CD4-positive, alpha-beta T cell treated with Interferon gamma for 1 hour (primary cell): ENCODE data around the gene EGLN3.

ENCODE experiments used
- DNase-seq: peaks from one replicate; pipeline ENCODE4 v3.0.0-alpha.2; 2020

The EGLN3 gene

DNA sequence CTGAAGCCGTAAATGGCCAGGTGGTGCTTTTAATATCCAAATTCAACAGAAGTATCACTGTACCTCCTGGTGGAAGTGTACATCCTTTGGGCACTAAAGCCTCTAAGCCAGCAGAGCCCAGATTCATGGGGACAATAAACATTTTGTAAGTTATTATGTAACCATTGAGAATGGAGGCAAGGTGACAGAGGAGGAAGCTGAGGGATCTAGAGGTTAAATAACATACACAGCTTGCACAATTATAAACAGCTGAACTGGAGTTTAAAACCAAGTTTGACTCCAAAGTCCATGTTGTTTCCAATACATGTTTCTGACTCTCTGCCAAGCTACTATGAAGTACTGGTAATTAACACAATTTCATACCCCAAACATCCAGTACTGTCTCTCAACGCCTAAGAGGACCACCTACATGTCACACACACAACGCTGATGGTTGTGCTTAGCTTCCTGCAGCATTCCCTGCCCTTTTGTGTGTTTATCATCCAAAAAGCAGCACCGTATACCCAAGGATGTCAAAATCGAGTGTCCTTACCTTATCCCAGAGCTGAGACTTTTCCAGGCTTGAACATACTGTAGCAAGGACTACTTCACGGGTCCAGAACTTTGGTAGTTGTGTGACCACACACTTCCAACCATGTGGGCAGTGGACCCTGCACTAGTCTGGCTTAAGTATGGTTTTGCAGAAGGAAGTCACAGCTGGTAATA is 41.3 kb downstream of the EGLN3 start:
- DNase-seq, result no peak

GRCh38 chr14:33908540-33909223 is 42.2 kb downstream of the EGLN3 start:
- no peak for DNase-seq

DNA sequence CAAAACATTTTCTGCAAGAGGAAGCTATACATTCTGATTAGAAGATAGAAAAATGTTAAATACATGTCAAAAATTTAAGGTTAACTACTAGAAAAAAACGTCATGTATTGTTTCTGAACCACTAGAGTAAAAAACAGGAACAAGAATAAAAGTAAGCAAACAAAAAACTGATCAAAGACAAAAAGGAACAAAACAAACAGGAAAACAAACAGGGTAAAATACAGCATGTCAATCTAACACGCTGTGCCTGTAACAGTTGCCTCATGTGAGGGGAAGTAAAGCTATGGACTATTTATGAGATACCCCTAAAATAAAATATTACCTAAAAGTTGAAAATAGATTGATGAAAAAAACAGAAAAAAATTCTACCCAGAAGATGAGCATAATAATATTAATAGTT is 43.9 kb downstream of the EGLN3 start:
- DNase-seq, result no peak

- DNase-seq, result no peak
Observed at GRCh38 chr14:33904609-33905008, 46.3 kb downstream of the EGLN3 start.

GRCh38 chr14:33903369-33903768 is 47.5 kb downstream of the EGLN3 start:
- DNase-seq, result no peak

DNA sequence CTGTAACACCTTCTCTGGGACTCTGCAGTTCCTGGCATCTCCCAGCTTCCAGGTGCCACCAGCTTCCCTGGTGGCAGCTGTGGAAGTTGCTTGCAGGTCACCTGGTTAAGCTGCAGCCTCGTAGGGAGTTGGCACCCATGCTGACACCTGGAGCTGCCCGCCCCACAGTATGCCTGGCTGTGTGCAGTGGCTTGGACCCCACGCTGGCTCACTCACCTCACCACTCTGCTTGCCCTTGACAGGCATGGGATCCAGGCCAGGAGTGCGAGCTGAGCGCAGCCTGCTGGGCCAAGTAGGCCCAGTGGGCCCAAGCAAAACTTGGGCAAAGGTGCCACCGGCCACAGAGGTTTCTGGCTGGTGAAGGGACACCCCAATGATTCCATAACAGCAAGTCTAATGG is 48.5 kb downstream of the EGLN3 start:
- DNase-seq, result no peak

- no peak for DNase-seq
Observed at GRCh38 chr14:33901426-33902155, 49.3 kb downstream of the EGLN3 start.

GRCh38 chr14:33900706-33901105 is 50.2 kb downstream of the EGLN3 start:
- no peak for DNase-seq

DNA sequence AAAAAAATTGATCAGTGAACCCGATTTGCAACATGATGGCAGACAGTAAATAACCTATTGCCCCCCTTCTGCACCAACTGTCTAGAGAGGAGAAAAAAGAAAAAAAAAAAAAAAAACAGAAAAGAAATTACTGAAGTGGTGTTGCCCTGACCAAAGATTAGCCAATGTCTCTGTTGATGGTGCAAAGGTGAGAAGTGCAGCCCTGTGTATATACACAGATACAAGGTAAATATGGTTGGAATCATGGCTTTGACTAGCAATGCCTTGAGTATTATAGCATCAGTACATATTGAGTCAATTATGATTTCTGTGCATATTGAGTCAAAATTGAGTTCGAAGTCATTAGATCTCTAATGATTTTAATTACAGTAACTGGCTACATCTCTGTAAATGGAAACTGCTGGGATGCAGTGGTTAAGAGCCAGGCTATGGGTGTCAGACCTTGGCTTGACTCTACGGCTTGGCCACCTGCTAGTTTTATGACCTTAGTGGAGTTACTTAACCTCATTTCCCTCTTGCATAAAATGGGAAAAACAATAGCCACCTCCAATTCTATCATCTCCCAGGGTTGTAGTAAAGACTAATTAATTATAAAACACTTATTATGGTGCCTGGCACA is 51.0 kb downstream of the EGLN3 start:
- DNase-seq, result no peak

GRCh38 chr14:33897878-33898535 is 52.9 kb downstream of the EGLN3 start:
- DNase-seq, result no peak

DNA sequence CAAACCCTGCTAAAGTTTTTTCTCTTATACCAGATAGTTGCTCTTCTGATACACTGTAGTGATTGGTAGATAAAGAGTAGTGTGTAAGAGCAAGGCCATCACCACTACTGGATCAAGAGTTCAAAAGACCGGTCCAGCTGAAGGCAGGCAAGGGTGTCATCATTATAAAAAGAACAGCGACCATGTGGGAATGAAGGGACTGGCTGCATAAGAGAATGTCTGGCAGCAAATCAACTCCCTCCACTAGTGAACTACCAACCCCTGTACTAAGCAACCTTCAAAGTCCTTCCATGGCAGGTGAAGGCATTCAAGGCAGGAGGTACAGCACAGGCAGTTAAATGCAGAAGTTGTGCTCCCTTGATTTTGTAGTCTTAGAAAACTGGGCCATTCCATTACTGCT is 53.5 kb downstream of the EGLN3 start:
- DNase-seq, result no peak

- no peak for DNase-seq
Observed at GRCh38 chr14:33894339-33894738, 56.5 kb downstream of the EGLN3 start.

DNA sequence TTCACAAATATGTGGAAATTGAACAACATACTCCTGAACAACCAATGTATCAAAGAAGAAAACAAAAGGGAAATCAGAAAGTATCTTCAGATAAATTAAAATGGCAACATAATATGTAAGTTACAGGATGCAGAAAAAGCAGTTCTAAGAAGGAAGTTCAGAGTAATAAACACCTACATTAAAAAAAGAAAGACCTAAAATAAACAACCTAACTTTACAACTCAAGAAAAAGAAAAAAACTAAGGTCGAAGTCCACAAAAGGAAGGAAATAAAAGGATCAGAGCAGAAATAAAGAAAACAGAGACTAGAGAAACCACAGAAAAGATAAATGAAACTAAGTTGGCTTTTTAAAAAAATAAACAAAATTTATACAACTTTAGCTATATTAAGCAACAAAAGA is 59.2 kb downstream of the EGLN3 start:
- no peak for DNase-seq

GRCh38 chr14:33884916-33885315 is 66.0 kb downstream of the EGLN3 start:
- no peak for DNase-seq

GRCh38 chr14:33880330-33880729 is 70.5 kb downstream of the EGLN3 start:
- no peak for DNase-seq

- no peak for DNase-seq
Observed at GRCh38 chr14:33879684-33880286, 71.1 kb downstream of the EGLN3 start.

DNA sequence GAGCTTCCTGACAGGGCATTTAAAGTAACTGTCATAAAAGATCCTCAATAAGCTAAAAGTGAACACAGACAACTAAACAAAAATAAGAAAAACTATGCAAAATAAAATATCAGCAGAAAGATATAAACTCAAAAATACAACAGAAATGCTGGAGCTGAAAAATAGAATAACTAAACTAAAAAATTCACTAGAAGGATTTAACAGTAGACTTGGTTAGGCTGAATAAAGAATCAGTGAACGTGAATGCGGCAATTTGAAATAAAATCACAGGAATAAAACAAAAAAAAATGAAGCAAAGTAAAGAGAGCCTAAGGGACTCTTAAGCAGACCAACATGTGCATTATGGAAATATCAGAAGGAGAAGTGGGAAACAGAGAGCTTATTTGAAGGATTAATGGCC is 74.6 kb downstream of the EGLN3 start:
- DNase-seq, result no peak
